ENCODE data around the gene UBD. TPM values are rescaled to one million over a fixed set of nuclear protein-coding genes. Genes with fewer than 3 reads are reported as not detected.
A peak's percentile ranks its signal among the peaks of the same experiment; 100 is the strongest.

The UBD gene
- total RNA-seq, 1 experiment from 2014 or later: 6.2 TPM

DNA sequence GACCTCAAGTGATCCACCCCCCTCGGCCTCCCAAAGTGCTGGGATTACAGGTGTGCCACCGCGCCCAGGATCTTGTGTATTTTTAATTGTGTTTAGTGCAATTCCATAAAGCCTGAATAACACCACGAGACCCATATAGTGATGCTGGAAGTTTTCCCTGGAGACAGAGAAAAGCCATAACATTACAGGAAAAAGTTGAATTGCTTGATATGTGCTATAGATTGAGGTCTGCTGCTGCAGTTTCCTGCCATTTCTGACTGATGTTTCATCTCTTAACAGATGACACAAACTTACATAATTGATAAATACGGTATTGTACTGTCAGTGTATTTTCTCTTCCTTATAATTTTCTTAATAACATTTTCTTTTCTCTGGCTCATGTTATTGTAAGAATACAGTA lies 7.3 kb upstream of the UBD start:
- in situ Hi-C loops (cut with HindIII; ENCODE audit: low pct_unique_long_range_greater_than_20kb, low sequenced_read_pairs): no loop called here
- no peak for DNase-seq (ENCODE audit: low read depth)

DNA sequence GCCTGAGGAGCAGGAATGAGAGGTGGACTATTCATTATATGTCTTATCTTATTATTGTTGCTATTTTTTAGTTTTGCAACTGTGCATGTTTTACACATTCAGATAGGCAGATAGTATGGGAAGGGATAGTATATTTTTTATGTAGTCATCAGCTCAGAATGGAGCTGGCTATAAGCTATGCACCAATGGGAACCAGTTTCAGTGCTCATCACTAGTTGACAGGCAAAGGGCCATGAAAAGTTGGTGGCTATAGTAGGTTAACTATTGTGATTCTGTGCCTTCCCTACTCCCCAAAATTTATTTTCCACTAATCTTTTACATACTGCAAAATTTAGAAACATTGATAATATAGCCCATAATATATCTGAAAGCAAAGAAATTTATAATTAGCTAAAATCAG lies 5.3 kb upstream of the UBD start:
- in situ Hi-C loops (cut with HindIII; ENCODE audit: low pct_unique_long_range_greater_than_20kb, low sequenced_read_pairs): no loop called here
- DNase-seq (ENCODE audit: low read depth): no peak

DNA sequence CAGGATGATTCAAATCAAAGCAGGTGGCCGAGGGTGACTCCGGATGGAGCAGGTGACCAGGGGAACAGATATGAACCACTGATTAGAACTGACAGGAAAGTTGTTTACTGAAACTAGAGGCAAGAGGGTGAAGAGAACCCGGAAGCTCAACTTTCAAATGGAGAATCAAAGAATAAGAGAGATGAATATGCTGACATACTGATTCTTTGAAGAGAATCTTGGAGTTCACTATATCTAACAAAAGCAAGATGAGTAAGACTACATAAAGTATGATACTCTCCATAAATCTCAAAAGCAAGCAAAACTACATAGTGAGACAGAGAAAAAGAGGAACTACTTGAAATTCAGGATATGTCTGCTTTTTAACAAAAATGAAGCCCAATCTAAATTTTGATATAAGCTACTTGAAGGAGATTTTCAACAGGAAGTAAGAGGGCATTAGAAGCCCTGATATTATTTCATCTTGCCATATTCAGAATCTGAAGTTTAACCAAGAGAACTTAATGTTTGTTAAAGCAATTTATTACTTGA lies 4.0 kb upstream of the UBD start:
- DNase-seq (ENCODE audit: low read depth): no peak
- in situ Hi-C loops (cut with HindIII; ENCODE audit: low pct_unique_long_range_greater_than_20kb, low sequenced_read_pairs): no loop called here

DNA sequence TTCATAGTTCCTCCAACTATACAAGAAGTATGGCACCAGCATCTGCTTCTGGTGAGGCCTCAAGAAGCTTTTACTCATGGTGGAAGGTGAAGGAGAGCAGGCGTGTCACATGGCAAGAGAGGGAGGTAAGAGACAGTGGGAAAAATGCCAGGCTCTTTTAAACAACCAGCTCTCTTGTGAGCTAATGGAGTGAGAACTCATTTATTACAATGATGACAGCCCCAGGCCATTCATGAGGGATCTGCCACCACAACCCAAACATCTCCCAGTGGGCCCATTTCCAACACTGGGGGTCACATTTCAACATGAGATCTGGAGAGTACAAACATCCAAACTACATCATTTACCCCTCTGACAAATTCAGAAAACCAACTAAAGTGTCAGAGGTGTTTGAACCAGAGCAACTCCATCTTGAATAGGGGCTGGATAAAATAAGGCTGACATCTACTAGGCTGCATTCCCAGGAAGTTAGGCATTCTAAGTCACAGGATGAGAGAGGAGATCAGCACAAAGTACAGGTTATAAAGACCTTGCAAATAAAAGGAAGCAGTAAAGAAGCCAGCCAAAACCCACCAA lies 2.2 kb upstream of the UBD start:
- in situ Hi-C loops (cut with HindIII; ENCODE audit: low pct_unique_long_range_greater_than_20kb, low sequenced_read_pairs): no loop called here
- peak; percentile 11 for DNase-seq (ENCODE audit: low read depth)

DNA sequence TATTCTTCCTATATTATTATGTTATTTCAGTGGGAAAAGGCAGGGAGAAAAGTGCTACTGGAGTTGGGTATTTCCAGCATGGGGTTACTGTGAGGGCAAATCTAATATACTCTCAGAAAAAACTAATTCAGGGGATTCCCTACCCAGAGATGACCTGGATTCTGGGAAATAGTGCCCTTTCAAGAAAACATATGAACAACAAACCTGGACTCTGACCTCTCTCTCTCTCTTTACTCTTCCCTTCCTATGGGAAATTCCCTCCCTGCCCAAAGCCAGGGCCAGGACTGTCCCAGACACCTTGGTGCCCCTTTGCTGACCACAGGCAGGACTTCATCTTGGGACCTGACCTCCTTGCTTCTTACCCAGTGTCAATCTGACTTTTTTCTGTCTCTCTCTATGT lies 1.6 kb upstream of the UBD start:
- peak; percentile 40 for DNase-seq (ENCODE audit: low read depth)
- in situ Hi-C loops (cut with HindIII; ENCODE audit: low pct_unique_long_range_greater_than_20kb, low sequenced_read_pairs): no loop called here

DNA sequence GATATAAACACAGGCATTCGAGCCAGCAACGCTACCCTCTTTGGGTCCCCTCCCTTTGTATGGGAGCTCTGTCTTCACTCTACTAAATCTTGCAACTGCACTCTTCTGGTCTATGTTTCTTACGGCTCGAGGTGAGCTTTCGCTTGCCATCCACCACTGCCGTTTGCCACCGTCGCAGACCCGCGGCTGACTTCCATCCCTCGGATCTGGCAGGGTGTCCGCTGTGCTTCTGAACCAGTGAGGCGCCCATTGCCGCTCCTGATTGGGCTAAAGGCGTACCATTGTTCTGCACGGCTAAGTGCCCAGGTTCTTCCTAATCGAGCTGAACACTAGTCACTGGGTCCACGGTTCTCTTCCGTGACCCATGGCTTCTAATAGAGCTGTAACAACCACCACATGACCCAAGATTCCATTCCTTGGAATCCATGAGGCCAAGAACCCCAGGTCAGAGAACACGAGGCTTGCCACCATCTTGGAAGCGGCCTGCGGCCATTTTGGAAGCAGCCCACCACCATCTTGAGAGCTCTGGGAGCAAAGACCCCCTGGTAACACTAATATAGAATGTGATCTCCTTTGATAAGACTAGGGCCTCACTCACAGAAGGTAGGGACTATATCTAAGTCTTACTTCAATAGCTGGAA lies 973 bp downstream of the UBD start:
- in situ Hi-C loops (cut with HindIII; ENCODE audit: low pct_unique_long_range_greater_than_20kb, low sequenced_read_pairs): no loop called here
- DNase-seq (ENCODE audit: low read depth): no peak

DNA sequence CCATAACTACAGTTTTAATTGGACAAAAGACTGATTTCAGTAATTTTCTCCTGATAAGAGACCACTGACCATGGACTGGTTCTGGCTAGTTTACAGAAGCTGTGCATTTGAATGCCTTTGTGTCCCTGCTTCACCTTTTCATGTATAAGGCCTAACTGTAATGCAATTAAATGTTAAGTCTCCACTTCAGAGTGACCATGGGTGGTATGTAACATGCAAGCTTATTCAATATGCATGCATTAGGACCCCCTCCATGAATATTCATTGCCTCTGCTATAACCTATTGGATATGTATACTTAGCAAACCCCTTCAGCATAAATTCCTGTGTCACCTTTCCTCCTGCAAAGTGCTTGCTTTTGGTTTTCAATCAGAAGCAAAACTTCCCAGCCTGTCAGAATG lies 2.2 kb downstream of the UBD start:
- DNase-seq (ENCODE audit: low read depth): no peak
- in situ Hi-C loops (cut with HindIII; ENCODE audit: low pct_unique_long_range_greater_than_20kb, low sequenced_read_pairs): no loop called here

DNA sequence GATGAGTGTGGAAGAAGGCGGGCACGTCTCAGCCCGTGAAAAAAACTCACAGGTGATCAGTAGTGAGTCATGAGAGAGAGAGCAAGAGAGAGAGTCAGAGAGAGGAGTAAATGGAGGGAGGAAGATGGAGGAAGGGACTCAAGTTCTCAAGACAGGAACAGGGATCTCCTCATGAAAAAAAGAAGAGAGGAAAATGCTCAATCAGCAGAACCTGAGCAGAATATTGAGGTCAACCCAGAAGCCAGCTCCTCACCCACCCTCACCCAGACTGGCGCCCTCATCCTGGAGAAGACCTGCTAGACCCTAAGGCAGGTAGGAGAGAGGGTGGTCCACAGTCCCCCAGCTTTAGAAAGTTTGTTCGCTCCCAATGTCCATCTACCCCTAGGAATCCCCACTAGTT lies 4.8 kb downstream of the UBD start:
- in situ Hi-C loops (cut with HindIII; ENCODE audit: low pct_unique_long_range_greater_than_20kb, low sequenced_read_pairs): no loop called here

DNA sequence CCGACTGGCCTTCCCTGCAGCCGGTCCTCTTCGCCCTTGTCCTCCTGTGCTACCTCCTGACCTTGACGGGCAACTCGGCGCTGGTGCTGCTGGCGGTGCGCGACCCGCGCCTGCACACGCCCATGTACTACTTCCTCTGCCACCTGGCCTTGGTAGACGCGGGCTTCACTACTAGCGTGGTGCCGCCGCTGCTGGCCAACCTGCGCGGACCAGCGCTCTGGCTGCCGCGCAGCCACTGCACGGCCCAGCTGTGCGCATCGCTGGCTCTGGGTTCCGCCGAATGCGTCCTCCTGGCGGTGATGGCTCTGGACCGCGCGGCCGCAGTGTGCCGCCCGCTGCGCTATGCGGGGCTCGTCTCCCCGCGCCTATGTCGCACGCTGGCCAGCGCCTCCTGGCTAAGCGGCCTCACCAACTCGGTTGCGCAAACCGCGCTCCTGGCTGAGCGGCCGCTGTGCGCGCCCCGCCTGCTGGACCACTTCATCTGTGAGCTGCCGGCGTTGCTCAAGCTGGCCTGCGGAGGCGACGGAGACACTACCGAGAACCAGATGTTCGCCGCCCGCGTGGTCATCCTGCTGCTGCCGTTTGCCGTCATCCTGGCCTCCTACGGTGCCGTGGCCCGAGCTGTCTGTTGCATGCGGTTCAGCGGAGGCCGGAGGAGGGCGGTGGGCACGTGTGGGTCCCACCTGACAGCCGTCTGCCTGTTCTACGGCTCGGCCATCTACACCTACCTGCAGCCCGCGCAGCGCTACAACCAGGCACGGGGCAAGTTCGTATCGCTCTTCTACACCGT lies 6.1 kb downstream of the UBD start:
- no peak for DNase-seq (ENCODE audit: low read depth)
- in situ Hi-C loops (cut with HindIII; ENCODE audit: low pct_unique_long_range_greater_than_20kb, low sequenced_read_pairs): no loop called here

More for the DNA sequence above, 4.8 kb downstream of the UBD start:
- DNase-seq (ENCODE audit: low read depth): no peak

DNA sequence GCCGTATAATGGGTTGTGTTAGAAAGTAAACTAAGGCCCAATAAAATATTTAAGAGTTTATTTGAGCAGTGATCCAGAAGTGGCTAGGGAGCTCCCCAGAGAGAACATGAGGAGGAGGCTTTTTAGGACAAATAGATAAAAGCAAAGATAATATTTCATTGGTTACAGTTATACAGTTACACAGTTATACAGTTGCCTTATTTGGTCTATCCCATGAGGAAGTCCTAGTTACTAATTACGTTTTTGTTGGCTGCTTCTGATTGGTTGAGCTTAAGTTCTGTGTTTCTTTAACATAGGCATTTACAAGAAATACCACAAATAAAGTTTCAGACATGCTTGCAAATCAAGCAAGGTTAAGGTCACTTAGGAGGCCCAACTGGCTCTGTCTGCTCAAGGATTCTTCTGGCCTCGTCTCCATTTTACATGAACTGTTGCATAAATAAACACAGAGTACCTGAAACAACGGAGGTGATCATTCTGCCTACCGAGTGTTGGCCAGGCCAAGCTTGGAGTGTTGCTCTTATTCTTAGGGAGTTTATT lies 7.0 kb downstream of the UBD start:
- in situ Hi-C loops (cut with HindIII; ENCODE audit: low pct_unique_long_range_greater_than_20kb, low sequenced_read_pairs): no loop called here
- peak; percentile 33 for DNase-seq (ENCODE audit: low read depth)

- in situ Hi-C loops (cut with HindIII; ENCODE audit: low pct_unique_long_range_greater_than_20kb, low sequenced_read_pairs): no loop called here
- DNase-seq (ENCODE audit: low read depth): no peak
These were observed 12.0 kb downstream of the UBD start for GRCh38 chr6:29547573-29547972.

DNA sequence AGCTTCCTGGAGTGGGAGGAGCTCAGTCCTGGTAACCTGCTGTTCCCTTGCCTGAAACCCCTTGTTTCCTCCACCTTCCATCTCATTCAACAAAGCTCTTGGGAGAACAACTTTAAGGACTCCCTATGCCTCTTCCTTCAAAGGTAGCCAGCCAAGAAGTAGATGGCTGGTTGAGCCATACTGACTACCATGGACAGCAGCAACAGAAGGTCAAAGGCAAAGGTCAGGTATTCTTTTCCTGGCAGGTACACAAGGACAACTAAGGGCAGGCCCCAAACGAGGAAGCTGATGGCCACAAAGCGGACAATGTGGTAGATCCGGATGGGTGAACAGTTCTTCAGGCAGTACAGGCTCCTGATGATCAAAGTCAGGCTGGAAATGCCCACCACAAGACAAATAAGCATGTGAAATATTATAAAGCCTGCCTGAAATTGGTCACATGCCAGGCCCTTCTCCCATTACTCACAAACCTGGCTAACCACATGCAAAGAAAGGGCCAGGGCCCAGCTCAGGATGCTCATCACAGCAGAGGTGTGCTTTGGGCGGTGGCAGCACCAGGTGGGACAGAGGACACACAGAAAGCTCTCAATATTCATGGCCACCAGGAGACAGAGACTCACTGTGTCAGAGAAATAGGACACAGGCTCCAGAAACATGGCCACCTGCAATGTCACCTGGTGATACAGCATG lies 21.7 kb downstream of the UBD start:
- no peak for DNase-seq (ENCODE audit: low read depth)
- in situ Hi-C loops (cut with HindIII; ENCODE audit: low pct_unique_long_range_greater_than_20kb, low sequenced_read_pairs): no loop called here

DNA sequence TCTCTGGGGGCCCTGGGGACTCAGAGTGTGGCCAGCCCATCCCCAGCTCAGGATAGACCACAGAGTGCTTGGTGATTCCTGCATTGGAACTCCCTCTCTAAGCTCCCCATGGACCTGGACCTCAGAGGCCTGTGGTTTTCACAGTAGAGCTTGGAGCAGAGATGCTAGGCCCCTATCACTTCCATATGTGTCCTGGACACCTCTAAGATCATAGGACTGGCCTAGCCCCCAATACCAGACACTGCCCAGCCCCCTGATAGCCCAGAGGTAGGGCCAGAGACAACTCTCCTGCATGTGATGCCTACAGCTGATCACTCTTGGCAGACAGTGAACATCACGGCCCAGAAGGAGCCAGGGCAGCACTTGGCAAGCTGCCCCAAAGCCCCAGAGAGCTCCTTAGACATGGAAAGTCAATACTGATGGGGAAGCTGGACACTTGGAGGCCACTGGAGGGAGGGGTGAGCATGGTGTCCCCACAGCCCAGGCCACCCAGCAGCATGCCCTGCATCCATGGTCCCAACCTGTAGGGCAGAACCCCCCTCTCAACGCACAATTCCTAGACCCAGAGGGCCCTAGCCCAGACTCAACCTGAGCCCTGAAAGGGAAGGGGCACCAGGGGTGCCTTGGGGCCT lies 27.1 kb downstream of the UBD start:
- DNase-seq (ENCODE audit: low read depth): no peak
- in situ Hi-C loops (cut with HindIII; ENCODE audit: low pct_unique_long_range_greater_than_20kb, low sequenced_read_pairs): no loop called here

DNA sequence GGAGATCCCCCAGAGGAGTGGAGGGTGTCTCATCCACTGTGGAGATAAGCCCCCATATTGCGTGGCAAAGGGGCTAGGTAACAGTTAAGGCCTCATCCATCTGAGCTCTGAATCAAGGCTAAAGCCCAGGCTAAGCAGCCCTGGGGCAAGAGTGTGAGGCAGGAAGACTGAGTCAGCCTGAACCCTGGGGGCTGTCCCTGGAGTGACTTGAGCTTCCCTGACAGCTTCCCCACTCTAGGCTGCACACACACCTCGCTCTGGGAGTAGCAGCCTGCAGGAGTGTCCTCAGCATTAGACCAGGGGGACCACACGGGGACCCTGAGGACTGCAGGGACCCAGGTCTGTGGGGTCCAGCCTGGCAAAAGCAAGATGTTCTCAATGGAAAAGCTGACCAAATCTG lies 27.9 kb downstream of the UBD start:
- in situ Hi-C loops (cut with HindIII; ENCODE audit: low pct_unique_long_range_greater_than_20kb, low sequenced_read_pairs): no loop called here
- no peak for DNase-seq (ENCODE audit: low read depth)

DNA sequence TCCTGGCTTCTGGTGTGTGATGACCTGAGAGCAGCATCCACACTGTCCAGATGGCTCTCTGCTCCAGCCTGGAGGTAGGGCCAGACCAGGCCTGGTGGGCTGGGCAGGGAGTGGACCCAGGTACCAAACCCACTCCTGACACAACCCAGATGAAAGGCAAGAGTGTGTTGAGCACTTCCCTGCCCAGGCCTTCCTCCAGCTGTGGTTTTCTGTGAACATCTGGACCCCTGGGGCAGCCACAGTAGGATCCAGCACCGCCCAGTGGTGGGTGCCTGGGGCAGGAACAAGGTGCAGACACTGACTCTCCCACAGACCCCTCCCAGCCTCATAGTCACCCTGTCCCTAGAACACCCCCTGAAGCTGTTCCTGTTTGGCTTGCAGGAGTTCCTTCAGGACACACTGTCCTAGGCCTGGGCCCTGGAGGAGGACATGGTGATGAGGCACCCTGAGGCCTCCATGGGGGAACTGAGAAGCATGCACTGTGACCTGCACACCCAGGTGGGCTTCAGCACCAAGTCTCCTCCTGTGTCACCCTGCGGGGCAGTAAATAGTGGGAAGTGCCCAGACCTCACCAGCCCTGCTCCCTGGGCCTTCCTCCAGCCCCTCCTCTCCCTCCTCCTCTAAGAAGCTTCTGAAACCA lies 28.7 kb downstream of the UBD start:
- in situ Hi-C loops (cut with HindIII; ENCODE audit: low pct_unique_long_range_greater_than_20kb, low sequenced_read_pairs): no loop called here
- DNase-seq (ENCODE audit: low read depth): no peak

GRCh38 chr6:29529956-29530355 lies 29.6 kb downstream of the UBD start:
- in situ Hi-C loops (cut with HindIII; ENCODE audit: low pct_unique_long_range_greater_than_20kb, low sequenced_read_pairs): no loop called here
- no peak for DNase-seq (ENCODE audit: low read depth)

- in situ Hi-C loops (cut with HindIII; ENCODE audit: low pct_unique_long_range_greater_than_20kb, low sequenced_read_pairs): no loop called here
- no peak for DNase-seq (ENCODE audit: low read depth)
These were observed 30.5 kb downstream of the UBD start for GRCh38 chr6:29528988-29529560.

All from Caki2 (cell line).